ENCODE measurements around the gene SF3B4. TPM values are rescaled to one million over a fixed set of nuclear protein-coding genes. Genes with fewer than 3 reads are reported as not detected.

The SF3B4 gene
- total and polyA plus RNA-seq, 2 of the 4 experiments (the other 2 are of a cell fraction) = 6.6 to 64.4 TPM

GRCh38 chr1:149914545-149914944 is 13.1 kb downstream of the SF3B4 start:
- DNase-seq (no peak), ATAC-seq (ENCODE audit: low read depth) (no peak)
- no peak overlapping the region for H3K18ac ChIP-seq (ENCODE audit: low read depth, low read length)
- no peak for TF ChIP-seq RCOR1 (IDR thresholded peaks at IDR 0.05; ENCODE audit: insufficient replicate concordance, low read length)
- TF ChIP-seq FOS (IDR thresholded peaks at IDR 0.05; ENCODE audit: low read depth, low read length) = no peak
- no peak for TF ChIP-seq BHLHE40 (IDR thresholded peaks at IDR 0.05; ENCODE audit: low read depth, low read length)
- no peak for TF ChIP-seq NFE2L2 (IDR thresholded peaks at IDR 0.05; ENCODE audit: low read depth, low read length)
- TF ChIP-seq POLR2A (IDR thresholded peaks at IDR 0.05; ENCODE audit: low read depth, low read length) = no peak
- no peak for TF ChIP-seq RAD21 (IDR thresholded peaks at IDR 0.05; ENCODE audit: low read length)
- TF ChIP-seq CTCF (conservative IDR thresholded peaks at IDR 0.05; ENCODE audit: low read depth, low read length) = no peak
- no peak for TF ChIP-seq ELK1 (IDR thresholded peaks at IDR 0.05; ENCODE audit: borderline replicate concordance, low read depth, low read length)
- TF ChIP-seq MAZ (IDR thresholded peaks at IDR 0.05; ENCODE audit: borderline replicate concordance, low read depth, low read length) = no peak
- no peak for TF ChIP-seq CEBPB (IDR thresholded peaks at IDR 0.05; ENCODE audit: low read depth, low read length)
- TF ChIP-seq SMC3 (IDR thresholded peaks at IDR 0.05; ENCODE audit: low read depth, low read length) = no peak
- no peak for TF ChIP-seq CHD1 (IDR thresholded peaks at IDR 0.05; ENCODE audit: low read depth, low read length)
- no peak for TF ChIP-seq MAFK (IDR thresholded peaks at IDR 0.05; ENCODE audit: low read depth, low read length)
- no peak overlapping the region for H3K27ac ChIP-seq (ENCODE audit: insufficient read depth, low read length)
- peaks cover 28% of the 10 kb centered on the region for H3K36me3 ChIP-seq (ENCODE audit: control insufficient read depth, insufficient read depth, low read length)
- H4K91ac ChIP-seq (ENCODE audit: insufficient read depth, low read depth, low read length) = no peak overlapping the region
- no peak overlapping the region for H3K23ac ChIP-seq (ENCODE audit: low read depth, low read length)
- no peak overlapping the region for H2AK5ac ChIP-seq (ENCODE audit: low read depth, low read length)
- no peak overlapping the region for H2AFZ ChIP-seq (replicated peaks; ENCODE audit: low read length, poor library complexity)
- in situ Hi-C loops (cut with MboI; ENCODE audit: low sequenced_read_pairs) (no loop called here), dilution Hi-C loops (cut with HindIII; ENCODE audit: low sequenced_read_pairs, unreplicated experiment) (no loop called here), intact Hi-C loops (cut with micrococcal nuclease) (no loop called here)
- H2BK20ac ChIP-seq (ENCODE audit: low read depth, low read length) = no peak overlapping the region
- H3K79me1 ChIP-seq (ENCODE audit: low read depth in 1 of 2, low read length in 2 of 2) = peaks cover 5 to 30% of the 10 kb centered on the region in 2 experiments; a peak in 3 of 4 replicates
- no peak overlapping the region for H4K8ac ChIP-seq (ENCODE audit: low read depth in 2 of 2, low read length in 2 of 2)
- ChIA-PET CTCF (interaction anchor here (0.6 kb wide), 1 partner anchor 136 kb away, joined by 4 read pairs; no protein-coding TSS in a partner anchor), POLR2A (ENCODE audit: unreplicated experiment) (no interaction called here)
- BruUV-seq (replicated peaks) = no TSS peak
- H3K9ac ChIP-seq (ENCODE audit: low read depth, low read length) = no peak overlapping the region
- H4K20me1 ChIP-seq (ENCODE audit: insufficient read depth, low read length) = no peaks in the 10 kb centered on the region
- H3K14ac ChIP-seq (replicated peaks; ENCODE audit: low read depth, low read length) = no peak overlapping the region
- H3K4me2 ChIP-seq (ENCODE audit: low read depth, low read length) = no peak overlapping the region
- H2BK120ac ChIP-seq (ENCODE audit: low read depth, low read length) = no peak overlapping the region
- no CpG with 5 or more reads among the region's 1 CpG for WGBS, 2 experiments (ENCODE audit: extremely low coverage in 2 of 2, insufficient read length in 1 of 2)
- no peaks in the 10 kb centered on the region for H3K27me3 ChIP-seq (ENCODE audit: control insufficient read depth, insufficient read depth, low read length)
- H3K4me3 ChIP-seq (ENCODE audit: insufficient read depth, low read depth, low read length) = no peak overlapping the region
- H3K4me1 ChIP-seq (ENCODE audit: control insufficient read depth, insufficient read depth, low read length) = peaks cover 12% of the 10 kb centered on the region
- H2AK9ac ChIP-seq (replicated peaks; ENCODE audit: low read depth, low read length, poor library complexity) = no peak overlapping the region
- no peak overlapping the region for H2BK15ac ChIP-seq (ENCODE audit: low read depth, low read length)
- H3K56ac ChIP-seq (ENCODE audit: extremely low read depth, insufficient read depth, low read length) = no peak overlapping the region
- no peak overlapping the region for H2BK5ac ChIP-seq (ENCODE audit: low read depth, low read length, poor library complexity, severe bottlenecking)
- H3K9me3 ChIP-seq (ENCODE audit: control insufficient read depth, insufficient read depth, low read length) = no peaks in the 10 kb centered on the region
- H4K5ac ChIP-seq (ENCODE audit: low read depth, low read length) = no peak overlapping the region
- peaks cover 22% of the 10 kb centered on the region for H3K9me1 ChIP-seq (ENCODE audit: insufficient read depth, low read length)
- H3K4ac ChIP-seq (ENCODE audit: low read depth, low read length) = no peak overlapping the region
